Islet precursor cell (in vitro differentiated cells): ENCODE results near the gene RICTOR.

Source experiments
- DNase-seq: peaks from one replicate; pipeline ENCODE4 v3.0.0-alpha.2; 2018

RICTOR gene

GRCh38 chr5:39074017-39074814 lies at the start of gene RICTOR:
TSS of gene RICTOR (minus strand) at chr5:39074399. CDS start at chr5:39074377, 22 bp downstream.
- DNase-seq = peak; percentile 93

- no peak for DNase-seq
Observed at GRCh38 chr5:39121922-39122321, 47.7 kb upstream of the RICTOR start.

- no peak for DNase-seq
Observed at GRCh38 chr5:39121315-39121714, 47.1 kb upstream of the RICTOR start.

- DNase-seq = no peak
Observed at GRCh38 chr5:39120052-39120420, 45.8 kb upstream of the RICTOR start.

- DNase-seq = no peak
Observed at GRCh38 chr5:39119404-39120051, 45.3 kb upstream of the RICTOR start.

- DNase-seq = no peak
Observed at GRCh38 chr5:39118638-39119037, 44.4 kb upstream of the RICTOR start.

- DNase-seq = no peak
Observed at GRCh38 chr5:39117401-39117800, 43.2 kb upstream of the RICTOR start.

- no peak for DNase-seq
Observed at GRCh38 chr5:39116344-39117170, 42.4 kb upstream of the RICTOR start.

- DNase-seq = no peak
Observed at GRCh38 chr5:39115644-39116343, 41.6 kb upstream of the RICTOR start.

GRCh38 chr5:39114155-39114554 lies 40.0 kb upstream of the RICTOR start:
- DNase-seq = no peak

- no peak for DNase-seq
Observed at GRCh38 chr5:39113354-39113953, 39.3 kb upstream of the RICTOR start.

GRCh38 chr5:39109606-39110005 lies 35.4 kb upstream of the RICTOR start:
- DNase-seq = no peak

GRCh38 chr5:39108987-39109386 lies 34.8 kb upstream of the RICTOR start:
- DNase-seq = no peak

- no peak for DNase-seq
Observed at GRCh38 chr5:39107350-39107749, 33.2 kb upstream of the RICTOR start.

GRCh38 chr5:39106322-39106721 lies 32.1 kb upstream of the RICTOR start:
- DNase-seq = no peak

GRCh38 chr5:39104221-39104620 lies 30.0 kb upstream of the RICTOR start:
- DNase-seq = no peak

GRCh38 chr5:39102684-39103155 lies 28.5 kb upstream of the RICTOR start:
- no peak for DNase-seq

GRCh38 chr5:39100851-39101396 lies 26.7 kb upstream of the RICTOR start:
- peak; percentile 93 for DNase-seq

GRCh38 chr5:39100301-39100850 lies 26.2 kb upstream of the RICTOR start:
- no peak for DNase-seq

- no peak for DNase-seq
Observed at GRCh38 chr5:39099831-39100230, 25.6 kb upstream of the RICTOR start.

- DNase-seq = no peak
Observed at GRCh38 chr5:39093352-39093751, 19.2 kb upstream of the RICTOR start.
